ENCODE results near the gene RALB. TPM values are rescaled to one million over a fixed set of nuclear protein-coding genes. Genes with fewer than 3 reads are reported as not detected.

Gene RALB
- total RNA-seq, 2 experiments from 2014 or later: 3.1 to 3.6 TPM

GRCh38 chr2:120223034-120223912 lies 29.4 kb upstream of the RALB start, which contains the start of gene TMEM185B:
TMEM185B (minus strand) TSS chr2:120223400; CDS start chr2:120222976, 424 bp downstream.
- H3K36me3 Mint-ChIP-seq (ENCODE audit: low read depth): peaks cover 40% of the 10 kb centered on the region
- Histone ChIP-seq H3K4me1 (ENCODE audit: insufficient read depth, low read length) (peaks cover 37% of the 10 kb centered on the region), H3K27ac (ENCODE audit: low read depth in 1 of 2, low read length in 2 of 2) (peak within 1 kb of the TSS; percentile 80 to 85), H3K4me3 (ENCODE audit: low read length) (peak within 1 kb of the TSS; percentile 72), H3K9me3 (ENCODE audit: control insufficient read depth in 1 of 2, insufficient read depth in 1 of 2, low read length in 2 of 2) (peaks cover 0 to 10% of the 10 kb centered on the region in 2 experiments), H3K36me3 (ENCODE audit: insufficient read depth, low read length) (peaks cover 7% of the 10 kb centered on the region), H3K27me3 (ENCODE audit: control insufficient read depth in 1 of 2, insufficient read depth in 2 of 2, low read length in 2 of 2) (no peaks in the 10 kb centered on the region)
- peak within 1 kb of the TSS; percentile 87 for H3K4me3 Mint-ChIP-seq
- no peak for TF ChIP-seq CTCF (IDR thresholded peaks at IDR 0.05)
- peak; percentile 80 to 95 (median 88) for DNase-seq
- no peaks in the 10 kb centered on the region for H3K9me3 Mint-ChIP-seq
- H3K27me3 Mint-ChIP-seq: no peaks in the 10 kb centered on the region
- ATAC-seq (ENCODE audit: poor library complexity): peak; percentile 95
- H3K27ac Mint-ChIP-seq: peak within 1 kb of the TSS; percentile 87
- intact Hi-C loops (cut with DNase I, micrococcal nuclease): loop anchor here (1.0 to 5.0 kb wide), 3 partner anchors 29 to 856 kb away; partner anchors contain the start of genes RALB (in 2 of the 2), C2orf76 (in 1 of the 2) and DBI (in 1 of the 2)
- H3K4me1 Mint-ChIP-seq (ENCODE audit: low read depth): peaks cover 55% of the 10 kb centered on the region
- ChIA-PET CTCF (interaction anchor here (1.1 to 1.7 kb wide), 4 partner anchors 9 to 90 kb away, joined by 3 to 4 read pairs (median 3); no protein-coding TSS in a partner anchor), POLR2A (interaction anchor here (0.9 to 3.7 kb wide), 12 partner anchors 9 to 545 kb away, joined by 3 to 32 read pairs (median 4); partner anchors contain the start of genes EPB41L5, PTPN4 and RALB)

- no peaks in the 10 kb centered on the region for H3K27me3 ChIP-seq (ENCODE audit: control insufficient read depth in 1 of 2, insufficient read depth in 2 of 2, low read length in 2 of 2)
- H3K9me3 ChIP-seq (ENCODE audit: control insufficient read depth in 1 of 2, insufficient read depth in 1 of 2, low read length in 2 of 2): peaks cover 0 to 10% of the 10 kb centered on the region in 2 experiments
- no peaks in the 10 kb centered on the region for H3K9me3 Mint-ChIP-seq
- ATAC-seq (ENCODE audit: poor library complexity) (no peak), DNase-seq (no peak)
- TF ChIP-seq CTCF (IDR thresholded peaks at IDR 0.05): no peak
- CTCF ChIA-PET: no interaction called here
- intact Hi-C loops (cut with DNase I, micrococcal nuclease): loop anchor here in 1 of 2 experiments (2.0 to 5.0 kb wide), 3 partner anchors 467 to 857 kb away; partner anchors contain the start of genes C2orf76 and DBI
- peaks cover 3% of the 10 kb centered on the region for H3K36me3 ChIP-seq (ENCODE audit: insufficient read depth, low read length)
- peak overlapping the region; percentile 87 for H3K27ac Mint-ChIP-seq
- POLR2A ChIA-PET: interaction anchor here (3.4 to 3.7 kb wide), 2 partner anchors 8 to 29 kb away, joined by 26 to 32 read pairs; partner anchors contain the start of gene RALB
- peaks cover 37% of the 10 kb centered on the region for H3K4me1 ChIP-seq (ENCODE audit: insufficient read depth, low read length)
- peaks cover 30% of the 10 kb centered on the region for H3K36me3 Mint-ChIP-seq (ENCODE audit: low read depth)
- no peaks in the 10 kb centered on the region for H3K27me3 Mint-ChIP-seq
- peak overlapping the region; percentile 72 for H3K4me3 ChIP-seq (ENCODE audit: low read length)
- H3K27ac ChIP-seq (ENCODE audit: low read depth in 1 of 2, low read length in 2 of 2): no peak overlapping the region
- peak overlapping the region; percentile 87 for H3K4me3 Mint-ChIP-seq
- H3K4me1 Mint-ChIP-seq (ENCODE audit: low read depth): peaks cover 65% of the 10 kb centered on the region
Measured at GRCh38 chr2:120224256-120224655, 28.4 kb upstream of the RALB start.

DNA sequence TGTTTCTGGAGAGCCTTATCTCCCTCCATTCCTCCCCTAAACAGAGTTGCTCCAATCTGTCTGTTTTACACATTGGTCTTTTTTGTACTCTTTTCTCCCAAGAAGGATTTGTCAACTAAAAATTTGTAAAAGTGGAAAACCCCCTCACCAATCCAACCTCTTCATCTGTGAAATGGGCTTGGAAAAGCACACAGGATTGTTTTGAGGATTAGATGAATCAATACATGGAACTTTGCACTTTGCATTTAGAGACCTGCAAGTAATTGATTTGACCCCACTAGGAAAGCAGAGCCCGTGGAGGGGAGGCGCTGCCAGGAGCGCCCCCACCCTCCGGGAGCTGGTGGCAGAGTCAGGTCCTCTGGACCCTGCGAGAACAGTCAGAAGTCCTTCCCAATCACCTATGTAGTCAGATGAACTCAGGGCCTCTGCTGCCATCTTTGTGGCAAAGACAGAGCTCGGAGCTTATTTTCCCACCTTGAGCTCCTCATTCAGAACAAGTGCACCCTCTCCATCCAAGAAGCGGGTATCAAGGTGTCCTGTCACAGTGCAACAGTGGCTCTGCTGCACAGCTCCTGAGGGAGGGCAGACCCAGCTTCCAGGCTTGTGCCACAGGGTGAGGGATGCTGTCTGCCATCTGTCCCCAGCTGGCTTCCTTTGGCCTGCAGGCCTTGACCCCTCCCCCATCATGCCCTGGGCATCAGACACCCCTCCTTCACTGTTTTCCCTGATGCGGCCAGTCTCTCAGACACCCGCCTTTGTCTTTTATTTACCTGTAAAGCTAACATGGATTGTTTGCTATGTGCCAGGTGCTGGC lies 27.7 kb upstream of the RALB start:
- POLR2A ChIA-PET: interaction anchor here (3.4 to 3.7 kb wide), 2 partner anchors 8 to 28 kb away, joined by 26 to 32 read pairs; partner anchors contain the start of gene RALB
- H3K36me3 Mint-ChIP-seq (ENCODE audit: low read depth): peaks cover 25% of the 10 kb centered on the region
- no peaks in the 10 kb centered on the region for H3K36me3 ChIP-seq (ENCODE audit: insufficient read depth, low read length)

More for the DNA sequence above, 27.7 kb upstream of the RALB start:
- H3K27me3 ChIP-seq (ENCODE audit: control insufficient read depth in 1 of 2, insufficient read depth in 2 of 2, low read length in 2 of 2): no peaks in the 10 kb centered on the region
- Mint-ChIP-seq H3K4me1 (ENCODE audit: low read depth) (peaks cover 70% of the 10 kb centered on the region), H3K9me3 (no peaks in the 10 kb centered on the region), H3K27me3 (no peaks in the 10 kb centered on the region), H3K4me3 (peak overlapping the region; percentile 87), H3K27ac (peak overlapping the region; percentile 87)
- ATAC-seq (ENCODE audit: poor library complexity) (no peak), DNase-seq (peak in 1 of 14 experiments; percentile 30)
- no peak for TF ChIP-seq CTCF (IDR thresholded peaks at IDR 0.05)
- H3K4me1 ChIP-seq (ENCODE audit: insufficient read depth, low read length): peaks cover 41% of the 10 kb centered on the region
- intact Hi-C loops (cut with DNase I, micrococcal nuclease): loop anchor here in 1 of 2 experiments (2.0 to 5.0 kb wide), 4 partner anchors 87 to 858 kb away; partner anchors contain the start of genes C2orf76 and DBI
- H3K27ac ChIP-seq (ENCODE audit: low read depth in 1 of 2, low read length in 2 of 2): no peak overlapping the region
- H3K4me3 ChIP-seq (ENCODE audit: low read length): no peak overlapping the region
- peaks cover 0 to 10% of the 10 kb centered on the region in 2 experiments for H3K9me3 ChIP-seq (ENCODE audit: control insufficient read depth in 1 of 2, insufficient read depth in 1 of 2, low read length in 2 of 2)
- CTCF ChIA-PET: interaction anchor here (0.9 kb wide), 1 partner anchor 50 kb away, joined by 3 read pairs; no protein-coding TSS in a partner anchor

Data from CD4-positive, alpha-beta T cell (primary cell).